ENCODE results near the gene LRRC28. TPM values are rescaled to one million over a fixed set of nuclear protein-coding genes. Genes with fewer than 3 reads are reported as not detected.

The LRRC28 gene
- total and polyA plus RNA-seq, 9 of the 15 experiments (the other 6 are each of a cell fraction or from before 2014, with no cell fraction given) = 5.5 to 17.4 (median 7.9) TPM

GRCh38 chr15:99250857-99251841 is at the start of gene LRRC28 (continued):
- TF ChIP-seq ZKSCAN1 (IDR thresholded peaks at IDR 0.05; ENCODE audit: low read depth, low read length) (no peak), HIVEP1 (CRISPR knock-in tag; IDR thresholded peaks at IDR 0.05) (no peak), CREB1 (IDR thresholded peaks at IDR 0.05) (no peak), CREB1 (CRISPR knock-in tag; IDR thresholded peaks at IDR 0.05) (no peak; the same call in 1 of the 2 replicates), ZBTB40 (IDR thresholded peaks at IDR 0.05) (peak; percentile 92), ZBTB40 (CRISPR knock-in tag; IDR thresholded peaks at IDR 0.05) (no peak), ZNF232 (CRISPR knock-in tag; IDR thresholded peaks at IDR 0.05) (no peak), SETDB1 (IDR thresholded peaks at IDR 0.05; ENCODE audit: low read length) (no peak), SIN3A (IDR thresholded peaks at IDR 0.05; ENCODE audit: borderline replicate concordance in 2 of 2, control insufficient read depth in 1 of 2, low read depth in 2 of 2, low read length in 2 of 2) (peak in 1 of 2 experiments; percentile 50; a peak in 1 of 4 replicates), PTTG1 (tag; IDR thresholded peaks at IDR 0.05; ENCODE audit: low read depth) (no peak), USF2 (CRISPR knock-in tag; IDR thresholded peaks at IDR 0.05) (no peak)
- TF ChIP-seq, protein P1, sequence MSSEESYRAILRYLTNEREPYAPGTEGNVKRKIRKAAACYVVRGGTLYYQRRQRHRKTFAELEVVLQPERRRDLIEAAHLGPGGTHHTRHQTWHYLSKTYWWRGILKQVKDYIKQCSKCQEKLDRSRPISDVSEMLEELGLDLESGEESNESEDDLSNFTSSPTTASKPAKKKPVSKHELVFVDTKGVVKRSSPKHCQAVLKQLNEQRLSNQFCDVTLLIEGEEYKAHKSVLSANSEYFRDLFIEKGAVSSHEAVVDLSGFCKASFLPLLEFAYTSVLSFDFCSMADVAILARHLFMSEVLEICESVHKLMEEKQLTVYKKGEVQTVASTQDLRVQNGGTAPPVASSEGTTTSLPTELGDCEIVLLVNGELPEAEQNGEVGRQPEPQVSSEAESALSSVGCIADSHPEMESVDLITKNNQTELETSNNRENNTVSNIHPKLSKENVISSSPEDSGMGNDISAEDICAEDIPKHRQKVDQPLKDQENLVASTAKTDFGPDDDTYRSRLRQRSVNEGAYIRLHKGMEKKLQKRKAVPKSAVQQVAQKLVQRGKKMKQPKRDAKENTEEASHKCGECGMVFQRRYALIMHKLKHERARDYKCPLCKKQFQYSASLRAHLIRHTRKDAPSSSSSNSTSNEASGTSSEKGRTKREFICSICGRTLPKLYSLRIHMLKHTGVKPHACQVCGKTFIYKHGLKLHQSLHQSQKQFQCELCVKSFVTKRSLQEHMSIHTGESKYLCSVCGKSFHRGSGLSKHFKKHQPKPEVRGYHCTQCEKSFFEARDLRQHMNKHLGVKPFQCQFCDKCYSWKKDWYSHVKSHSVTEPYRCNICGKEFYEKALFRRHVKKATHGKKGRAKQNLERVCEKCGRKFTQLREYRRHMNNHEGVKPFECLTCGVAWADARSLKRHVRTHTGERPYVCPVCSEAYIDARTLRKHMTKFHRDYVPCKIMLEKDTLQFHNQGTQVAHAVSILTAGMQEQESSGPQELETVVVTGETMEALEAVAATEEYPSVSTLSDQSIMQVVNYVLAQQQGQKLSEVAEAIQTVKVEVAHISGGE (CRISPR knock-in tag; IDR thresholded peaks at IDR 0.05) = peak in 1 of 3 experiments; percentile 84; a peak in 2 of 6 replicates

All from K562 (cell line).